GM18858 (cell line): Measurements from ENCODE around the gene SPIRE1.

ENCODE experiments used
- ATAC-seq: cut with Tn5 transposase; IDR thresholded peaks from one replicate; pipeline ENCODE4 v1.9.1; 2021; ENCODE audit not compliant: unreplicated experiment

The SPIRE1 gene

DNA sequence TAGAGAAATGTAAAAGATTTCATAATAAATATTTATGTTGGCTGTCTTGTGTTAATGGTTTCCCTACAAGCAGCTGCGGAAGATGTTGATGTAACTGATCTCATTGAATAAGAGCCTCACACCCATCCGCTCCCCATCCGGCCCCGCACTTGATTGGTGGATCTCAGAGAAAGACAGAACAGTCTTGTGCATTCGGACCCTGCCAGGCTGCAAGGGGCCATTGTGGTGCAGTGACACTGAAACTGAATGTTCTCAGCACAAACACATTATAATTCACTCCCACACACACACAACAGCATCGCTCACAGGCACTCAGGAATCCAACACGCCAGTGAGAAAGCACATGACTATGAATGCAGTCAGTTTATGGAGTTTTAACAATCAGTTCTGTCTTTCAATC lies 202.4 kb downstream of the SPIRE1 start:
- ATAC-seq: no peak

DNA sequence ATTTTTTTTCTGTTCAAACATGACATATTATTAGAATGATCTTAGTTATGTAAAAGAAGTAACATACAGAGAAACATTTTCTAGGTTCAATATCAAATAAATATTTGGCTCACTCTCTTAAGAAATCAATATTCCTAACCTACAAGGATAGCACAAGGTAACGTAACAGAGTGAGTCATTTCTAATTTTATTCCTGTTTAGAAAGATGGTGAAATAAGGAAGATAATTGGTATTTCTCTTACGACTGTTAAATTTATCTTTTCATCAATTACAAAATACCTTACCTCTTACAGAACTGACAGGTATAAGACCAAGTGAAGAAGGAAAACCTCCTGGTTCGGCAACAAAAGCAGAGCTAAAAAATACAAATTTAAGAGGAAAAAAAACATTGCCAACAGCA lies 205.1 kb downstream of the SPIRE1 start:
- no peak for ATAC-seq

DNA sequence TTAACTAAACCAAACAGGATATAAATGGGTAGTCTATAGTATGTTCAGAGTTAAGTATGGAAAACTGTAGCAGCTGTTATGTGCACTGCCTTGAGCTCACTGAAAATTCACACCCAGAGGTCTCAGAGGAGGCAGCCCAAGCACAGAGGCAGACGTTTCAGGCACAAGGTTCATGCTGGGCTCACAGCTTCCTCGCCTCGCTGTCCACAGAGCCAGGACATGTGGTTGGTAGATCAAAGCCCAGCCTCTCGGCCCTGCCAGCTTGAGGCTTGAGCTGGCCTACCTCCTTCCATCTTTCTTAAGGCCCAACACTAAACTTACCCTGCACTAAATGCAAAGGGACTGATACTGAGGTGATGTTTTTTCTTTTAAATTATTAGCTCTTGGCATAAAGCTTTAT lies 206.5 kb downstream of the SPIRE1 start:
- no peak for ATAC-seq

DNA sequence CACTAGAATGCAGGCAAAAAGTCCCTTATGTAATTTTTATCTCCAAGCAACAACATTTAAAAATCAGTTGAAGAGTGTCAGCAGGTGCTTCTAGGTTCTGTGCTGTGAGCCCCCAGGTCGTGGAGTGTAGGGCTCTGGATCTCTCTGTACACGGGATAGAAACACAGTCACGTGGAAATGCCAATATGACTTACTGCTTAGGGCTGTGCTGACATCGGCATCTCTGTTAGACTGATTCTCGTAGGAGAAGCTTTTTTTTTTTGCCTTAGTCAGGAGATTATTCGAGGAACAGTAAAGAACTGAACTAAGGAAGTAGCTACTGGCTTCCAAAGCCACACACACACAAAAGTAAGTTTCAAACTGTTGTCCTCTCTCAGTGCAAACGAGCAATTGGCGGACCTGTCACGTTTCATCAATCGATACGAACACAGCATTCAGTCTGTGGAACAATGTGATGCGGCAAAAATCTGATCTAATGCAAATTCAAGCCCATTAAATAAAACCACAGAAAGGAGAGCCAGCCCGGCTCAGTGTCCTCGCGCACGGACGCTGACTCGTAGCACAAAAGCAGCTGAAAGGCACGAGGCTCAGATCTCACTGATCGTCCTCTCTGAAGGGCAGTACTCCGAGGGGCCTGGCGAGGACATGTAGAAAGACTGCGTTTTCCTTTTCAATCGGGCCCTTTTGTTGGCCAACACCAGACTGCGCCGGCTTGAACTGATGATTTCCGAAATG lies 208.7 kb downstream of the SPIRE1 start:
- no peak for ATAC-seq

DNA sequence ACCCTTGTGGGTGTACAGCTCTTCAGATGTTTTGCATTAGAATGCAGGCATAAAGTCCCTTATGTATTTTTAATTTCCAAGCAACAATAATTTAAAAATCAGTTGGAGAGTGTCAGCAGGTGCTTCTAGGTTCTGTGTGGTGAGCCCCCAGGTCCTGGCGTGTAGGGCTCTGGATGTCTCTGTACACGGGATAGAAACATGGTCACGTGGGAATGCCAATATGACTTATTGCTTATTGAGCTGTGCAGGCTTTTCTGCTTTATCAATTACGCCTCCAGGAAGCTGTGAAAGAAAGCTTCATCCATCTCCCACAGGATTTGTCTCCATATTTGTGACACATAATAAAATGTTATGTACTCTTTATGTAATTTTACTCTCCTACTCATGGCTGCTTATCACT lies 212.4 kb downstream of the SPIRE1 start:
- no peak for ATAC-seq

DNA sequence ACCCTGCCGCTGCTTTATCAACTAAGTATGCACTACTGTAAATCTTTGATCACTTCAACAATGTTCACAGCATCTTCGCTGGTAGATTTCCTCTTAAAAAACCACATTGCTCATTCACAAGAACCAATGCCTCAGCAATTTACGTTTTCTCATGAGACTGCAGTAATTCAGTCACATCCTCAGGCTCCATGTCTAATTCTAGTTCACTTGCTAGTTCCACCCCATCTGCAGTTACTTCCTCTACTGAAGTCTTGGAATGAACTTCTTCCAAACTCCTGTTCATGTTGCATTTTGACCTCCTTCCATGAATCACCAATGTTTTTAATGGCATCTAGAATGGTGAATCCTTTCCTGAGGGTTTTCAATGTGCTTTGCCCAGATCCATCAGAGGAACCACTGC lies 214.4 kb downstream of the SPIRE1 start:
- ATAC-seq: no peak

DNA sequence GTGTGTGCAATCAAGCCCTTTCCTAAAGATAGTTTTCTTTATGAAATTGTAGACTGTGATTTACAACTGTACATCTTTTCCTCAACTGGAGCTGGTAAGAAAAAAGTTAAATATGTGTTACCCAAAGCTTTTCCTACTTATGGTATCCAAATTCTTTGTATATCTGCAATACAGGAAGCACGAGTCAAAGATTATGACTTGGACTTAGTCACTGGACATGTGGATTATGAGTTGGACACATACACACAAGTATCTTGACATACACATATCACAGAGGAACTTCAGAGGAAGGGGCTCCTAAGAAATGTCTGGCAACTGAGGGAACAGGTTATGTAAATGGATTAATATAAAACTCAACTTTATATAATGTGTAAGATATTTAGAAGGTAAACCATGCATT lies 215.0 kb downstream of the SPIRE1 start:
- ATAC-seq: no peak

DNA sequence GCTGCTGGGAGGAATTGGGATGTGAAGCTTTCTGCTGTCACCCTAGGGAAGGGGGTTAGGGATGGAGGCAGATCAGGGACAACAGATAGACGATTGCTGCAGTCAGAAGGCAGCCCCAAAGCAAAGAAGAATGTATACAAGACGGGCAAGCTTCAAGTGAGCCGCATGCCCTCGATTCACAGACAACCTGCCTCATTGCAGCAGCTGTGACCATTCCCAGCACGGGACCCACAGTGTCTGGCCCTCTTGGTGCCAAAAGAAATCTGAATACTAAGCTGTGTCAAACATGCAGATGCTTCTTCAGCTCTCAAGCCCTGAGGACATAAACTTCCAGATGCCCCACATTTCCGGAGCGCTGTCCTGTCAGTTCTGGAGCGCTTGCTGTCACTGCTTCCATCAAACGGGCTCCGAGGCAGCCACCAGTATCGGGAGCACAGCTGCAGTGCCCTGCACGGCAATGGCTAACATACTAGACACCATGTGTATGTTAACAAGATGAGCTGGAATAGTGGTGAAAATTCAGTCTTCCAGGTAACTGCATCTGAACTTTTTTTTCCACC lies 216.4 kb downstream of the SPIRE1 start:
- ATAC-seq: no peak

DNA sequence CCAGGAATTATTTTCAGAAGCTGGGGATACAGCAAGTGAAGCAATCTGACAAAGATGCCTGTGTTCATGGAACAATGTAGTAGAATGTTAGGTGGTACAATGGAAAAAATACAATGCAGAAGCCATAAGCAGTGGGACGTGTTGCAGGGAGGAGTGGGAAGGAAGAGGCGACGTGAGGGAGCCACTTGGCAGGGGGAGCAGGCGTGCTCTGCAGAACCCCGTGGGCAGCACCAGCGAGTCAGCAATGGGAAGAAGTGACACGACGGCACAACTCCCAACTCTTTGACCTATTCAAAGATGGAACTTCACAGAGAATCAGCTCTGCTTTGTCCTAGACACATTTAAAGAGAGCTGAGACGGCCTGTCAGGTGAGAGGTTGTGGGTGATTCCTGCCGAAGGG lies 219.7 kb downstream of the SPIRE1 start:
- ATAC-seq: no peak

DNA sequence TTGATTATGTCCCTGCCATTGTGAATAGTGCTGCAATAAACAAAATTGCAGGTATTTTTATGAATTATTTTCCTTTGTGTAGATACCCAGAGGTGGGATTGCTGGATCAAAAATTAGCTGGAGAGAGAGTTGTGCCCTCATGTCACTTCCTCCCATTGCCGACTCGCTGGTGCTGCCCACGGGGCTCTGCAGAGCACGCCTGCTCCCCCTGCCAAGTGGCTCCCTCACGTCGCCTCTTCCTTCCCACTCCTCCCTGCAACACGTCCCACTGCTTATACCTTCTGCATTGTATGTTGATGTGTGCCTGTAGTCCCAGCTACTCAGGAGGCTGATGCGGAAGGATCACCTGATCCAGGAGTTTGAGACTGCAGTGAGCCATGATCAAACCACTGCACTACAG lies 222.0 kb downstream of the SPIRE1 start:
- ATAC-seq: no peak

DNA sequence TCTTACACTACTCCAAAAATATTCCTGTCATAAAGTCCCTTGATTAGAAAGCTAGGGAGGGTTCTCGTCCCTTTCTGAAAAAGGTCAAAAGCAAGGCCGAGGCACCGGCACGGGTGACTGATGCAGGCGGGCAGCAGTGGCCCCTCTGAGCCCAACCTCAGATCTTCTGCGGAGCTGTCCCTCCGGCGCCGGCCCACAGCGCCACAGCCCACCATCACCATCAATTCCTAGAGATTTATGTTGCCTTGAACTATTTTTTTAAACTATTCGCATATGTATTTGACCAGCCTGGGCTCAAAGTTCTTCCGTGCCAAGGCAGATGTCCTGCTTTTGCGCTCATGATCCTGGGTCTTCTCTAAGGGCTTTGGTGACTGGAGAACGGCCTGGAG lies 223.4 kb downstream of the SPIRE1 start:
- ATAC-seq: no peak

DNA sequence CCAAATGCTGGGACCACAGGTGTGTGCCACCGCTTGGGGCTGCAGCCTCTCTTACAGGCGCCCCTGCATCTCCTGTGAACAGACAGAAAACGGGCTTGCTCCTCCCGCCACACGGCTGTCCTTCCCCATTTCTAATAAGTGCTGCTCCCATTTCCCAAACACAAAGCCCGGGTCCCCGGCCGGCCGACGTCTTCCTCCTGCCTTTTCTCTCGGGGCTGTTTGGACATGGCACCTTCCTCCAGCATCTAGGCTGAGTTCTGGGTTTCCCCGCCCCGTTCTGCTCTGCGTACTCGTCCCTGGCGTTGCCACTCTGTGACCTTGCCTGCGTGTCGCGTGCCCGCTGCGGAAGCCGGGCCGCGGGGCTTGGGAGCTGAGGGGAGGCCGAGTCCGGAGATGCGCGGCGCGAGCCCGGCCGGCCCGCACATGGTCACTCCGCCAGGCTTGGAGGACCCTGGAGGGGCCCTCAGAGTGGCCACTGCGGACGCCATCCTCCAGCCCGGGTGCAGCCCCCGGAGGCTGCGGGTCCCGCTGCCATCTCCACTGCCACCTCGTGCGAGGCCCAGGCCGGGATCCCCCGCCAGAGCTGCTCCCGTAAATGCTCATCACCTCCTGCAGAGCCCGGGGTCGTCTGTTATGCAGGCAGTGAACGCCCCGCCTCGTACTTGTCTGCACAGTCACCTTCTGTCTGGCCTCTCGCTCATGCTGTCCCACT lies 223.9 kb downstream of the SPIRE1 start:
- ATAC-seq: no peak

DNA sequence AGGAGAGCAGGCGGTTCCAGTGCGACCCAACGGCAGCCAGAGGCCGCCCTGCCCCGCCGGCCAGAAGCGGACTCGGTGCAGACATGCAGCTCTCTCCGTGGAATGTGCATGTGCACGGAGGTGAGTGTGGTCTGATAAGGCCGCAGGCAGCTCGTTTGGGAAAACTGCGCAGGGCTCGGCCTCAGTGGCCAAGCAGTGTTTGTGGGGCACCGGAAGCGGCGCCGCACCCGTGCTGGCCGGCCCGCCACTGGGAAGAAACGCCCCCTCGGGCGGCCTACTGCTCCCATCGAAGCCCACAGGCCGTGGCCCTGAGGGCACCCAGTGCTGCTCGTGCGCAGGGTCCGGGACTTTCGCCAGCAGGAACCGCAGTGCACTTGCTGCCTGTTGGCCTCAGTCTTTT lies 225.0 kb downstream of the SPIRE1 start:
- no peak for ATAC-seq

DNA sequence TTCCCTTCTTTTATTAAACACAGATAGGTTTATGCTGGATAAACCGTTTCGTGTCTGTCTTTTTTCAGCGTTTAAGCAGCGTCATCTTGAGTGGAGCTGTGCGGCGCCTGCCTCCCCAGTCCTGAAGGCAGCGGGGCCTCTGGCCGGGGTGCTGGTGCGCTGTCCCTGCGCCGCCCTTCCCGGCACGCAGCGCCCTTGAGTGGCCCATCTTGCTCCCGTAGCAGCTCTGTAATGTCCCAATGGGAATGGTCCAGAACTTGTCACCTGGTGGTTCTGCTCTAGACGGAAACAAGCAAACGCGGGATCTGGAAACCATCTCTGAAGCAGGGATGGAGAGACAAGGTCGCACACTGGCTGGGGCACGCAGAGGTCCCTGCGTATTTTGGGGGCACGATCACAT lies 225.7 kb downstream of the SPIRE1 start:
- no peak for ATAC-seq

DNA sequence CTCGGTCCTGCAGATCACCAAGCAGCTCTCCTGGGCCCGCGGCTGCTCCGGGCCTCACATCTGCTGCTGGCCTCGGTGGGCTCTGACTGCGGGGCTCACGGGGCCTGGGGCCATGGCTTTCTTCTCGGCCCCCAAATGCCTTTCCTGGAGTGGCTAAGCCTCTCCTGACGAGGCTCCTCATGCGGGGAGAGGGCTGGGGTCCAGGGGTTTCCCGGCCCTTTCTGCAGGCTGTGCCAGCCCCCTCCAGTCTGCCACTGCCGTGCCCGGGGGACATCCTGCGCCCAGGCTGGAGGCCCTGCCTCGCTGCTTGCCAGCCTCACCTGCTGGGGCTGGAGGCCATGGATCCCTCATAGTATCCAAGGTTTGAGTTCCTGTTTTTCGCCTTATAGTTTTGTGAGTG lies 226.3 kb downstream of the SPIRE1 start:
- ATAC-seq: no peak

DNA sequence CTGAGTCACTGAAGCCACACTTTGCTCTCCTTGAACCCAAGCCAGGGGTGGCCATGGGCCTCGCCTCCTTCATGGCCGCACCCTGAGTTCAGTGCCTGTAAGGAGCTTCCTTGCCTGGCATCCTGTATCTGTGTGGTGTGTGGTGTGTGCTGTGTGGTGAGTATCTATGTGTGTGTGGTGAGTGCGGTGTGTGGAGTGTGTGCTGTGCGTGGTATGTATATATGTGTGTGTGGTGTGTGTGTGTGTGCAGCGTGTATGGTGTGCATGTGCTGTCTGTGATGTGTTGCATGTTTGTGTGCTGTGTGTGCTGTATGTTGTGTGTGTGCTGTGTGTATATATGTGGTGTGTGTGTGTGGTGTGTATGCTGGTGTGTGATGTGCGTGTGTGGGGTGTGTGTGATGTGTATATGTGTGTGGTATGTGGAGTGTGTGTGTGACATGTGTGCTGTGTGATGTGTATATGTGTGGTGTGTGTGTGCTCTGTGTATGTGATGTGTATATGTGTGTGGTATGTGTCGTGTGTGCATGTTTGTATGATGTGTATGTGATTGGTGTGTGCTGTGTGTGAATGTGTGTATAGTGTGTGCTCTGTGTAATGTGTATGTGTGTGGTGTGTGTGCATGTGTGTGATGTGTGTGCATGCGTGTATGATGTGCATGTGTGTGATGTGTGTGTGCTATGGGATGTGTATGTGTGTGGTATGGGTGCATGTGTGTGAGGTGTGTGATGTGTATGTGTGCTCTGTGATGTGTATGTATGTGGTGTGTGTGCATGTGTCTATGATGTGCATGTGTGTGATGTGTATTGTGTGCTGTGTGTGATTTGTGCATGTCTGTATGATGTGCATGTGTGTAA lies 227.5 kb downstream of the SPIRE1 start:
- no peak for ATAC-seq

DNA sequence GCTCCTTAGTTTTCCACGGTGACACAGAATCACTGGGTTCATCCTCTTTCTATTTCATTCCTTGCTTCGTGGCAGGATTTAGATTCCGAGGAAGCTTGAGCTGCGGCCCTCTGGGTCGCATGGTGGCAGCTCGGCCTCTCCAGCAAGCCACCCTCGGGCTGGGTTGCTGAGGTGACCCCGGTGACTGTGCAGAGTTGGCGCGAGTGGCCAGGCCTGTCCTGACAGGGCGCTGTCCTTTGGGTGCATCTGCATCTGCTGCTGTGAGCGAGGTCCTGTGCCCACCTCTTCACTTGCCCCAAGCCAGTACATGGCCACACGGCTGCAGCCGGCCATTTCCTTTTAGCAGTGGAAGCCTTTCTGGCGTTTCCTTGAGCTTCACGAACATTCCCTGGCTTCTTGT lies 228.4 kb downstream of the SPIRE1 start:
- ATAC-seq: no peak

DNA sequence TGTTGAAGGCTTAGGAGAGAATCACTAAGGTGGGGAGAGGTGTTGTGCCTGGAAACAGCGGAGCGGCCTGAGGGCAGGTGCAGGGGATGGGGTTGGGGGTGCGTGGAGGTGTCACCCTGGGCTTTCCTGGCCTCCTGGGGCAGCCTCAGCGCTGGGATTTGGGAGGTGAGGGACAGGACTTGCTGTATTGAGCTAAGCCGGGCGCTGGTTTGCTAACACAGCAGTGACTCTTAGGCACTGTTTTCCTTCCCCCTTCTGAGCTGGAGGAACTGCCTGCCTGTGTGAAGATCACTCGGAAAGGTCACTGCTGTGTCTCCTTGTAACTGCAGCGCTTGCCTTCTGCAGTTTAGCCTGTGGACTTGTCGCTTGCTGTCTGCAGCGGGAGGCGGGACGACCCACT lies 229.0 kb downstream of the SPIRE1 start:
- no peak for ATAC-seq

DNA sequence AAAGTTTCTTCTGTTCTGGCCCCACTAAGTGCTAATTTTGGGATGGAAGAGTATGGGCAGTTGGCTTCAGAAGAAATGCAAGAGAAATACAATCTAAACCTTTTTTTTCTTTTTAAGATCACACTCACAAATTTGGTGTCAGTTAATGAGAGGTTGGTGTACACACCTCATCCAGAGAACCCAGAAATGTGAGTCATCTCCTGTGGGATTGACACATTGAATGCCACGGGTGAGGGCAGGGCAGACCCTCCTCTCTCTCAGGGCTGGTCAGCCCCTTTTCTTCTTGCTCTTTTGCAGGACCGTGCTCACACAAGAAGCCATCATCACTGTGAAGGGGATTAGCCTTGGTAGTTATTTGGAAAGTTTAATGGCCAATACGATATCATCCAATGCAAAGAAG lies 231.0 kb downstream of the SPIRE1 start:
- no peak for ATAC-seq

DNA sequence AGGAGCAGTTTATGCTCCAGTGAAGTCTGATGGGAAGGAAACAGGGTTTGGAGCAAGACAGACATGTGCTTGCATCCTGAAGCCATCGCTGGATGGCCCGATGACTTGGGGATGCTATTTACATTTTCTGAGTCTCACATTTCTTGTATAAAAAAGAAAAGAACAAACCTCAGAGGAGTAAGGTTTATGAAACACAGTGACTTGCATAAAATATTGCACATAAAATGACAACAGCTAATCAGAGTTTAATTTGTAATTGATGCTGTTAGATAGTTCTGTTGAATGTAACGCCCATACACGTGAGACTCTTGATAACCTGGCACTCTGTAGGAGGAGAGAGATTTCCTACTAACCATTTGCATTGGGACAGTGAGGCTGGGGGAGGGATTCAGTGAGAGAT lies 233.7 kb downstream of the SPIRE1 start:
- ATAC-seq: no peak

DNA sequence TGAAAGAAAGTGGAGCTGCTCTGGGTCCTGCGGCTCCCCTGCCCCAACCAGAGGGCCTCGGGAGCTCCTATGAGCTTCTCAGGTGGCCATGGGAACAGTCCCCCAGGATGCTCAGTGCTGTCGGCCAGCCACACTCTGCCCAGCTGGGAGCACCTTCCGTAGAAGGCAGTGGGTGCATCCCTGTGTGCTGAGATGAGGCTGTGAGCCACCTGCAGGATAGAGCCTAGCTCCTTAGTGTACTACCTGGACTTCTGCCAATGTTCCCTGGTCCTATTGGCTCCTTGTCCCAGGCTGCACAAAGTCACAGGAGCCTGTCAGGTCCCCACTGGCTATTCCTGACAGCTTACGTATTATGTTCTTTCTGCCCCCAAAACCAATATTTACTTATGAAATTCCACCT lies 234.1 kb downstream of the SPIRE1 start:
- ATAC-seq: no peak

DNA sequence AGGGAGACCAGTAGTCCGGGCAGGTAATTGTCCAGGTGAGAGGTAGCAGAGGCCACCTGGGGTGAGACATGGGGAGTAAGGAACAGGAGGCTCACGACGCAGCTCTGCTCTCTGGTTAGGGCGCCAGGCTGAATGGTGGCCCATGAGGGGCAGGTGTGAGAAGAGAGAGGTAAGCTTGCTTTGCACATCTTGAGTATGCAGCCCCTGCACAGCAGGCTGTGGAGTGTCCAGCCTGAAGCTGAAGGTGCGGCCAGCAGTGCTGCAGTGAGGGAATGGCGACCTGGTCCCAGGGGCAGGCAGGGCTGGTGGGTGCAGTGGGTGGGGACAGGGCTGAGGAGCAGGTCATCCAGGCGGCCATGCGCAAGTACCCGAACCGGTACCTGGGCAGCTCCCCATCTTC lies 234.5 kb downstream of the SPIRE1 start:
- ATAC-seq: no peak
